HG03066 (cell line): ENCODE results near the gene UPK3BL2.
"Not testable (repeated sequence)": the region's sequence is repeated elsewhere in the genome, so short reads cannot be mapped to it uniquely, and the experiment has no call there.

ENCODE experiments used
- ATAC-seq: cut with Tn5 transposase; IDR thresholded peaks from one replicate; pipeline ENCODE4 v1.9.1; 2021; ENCODE audit warnings: low read depth; ENCODE audit not compliant: unreplicated experiment

UPK3BL2 gene

GRCh38 chr7:102532127-102532526 lies 11.4 kb downstream of the UPK3BL2 start:
- not testable (repeated sequence) for ATAC-seq

GRCh38 chr7:102531583-102531982 lies 11.9 kb downstream of the UPK3BL2 start:
- ATAC-seq = not testable (repeated sequence)

GRCh38 chr7:102527822-102528793 lies 15.4 kb downstream of the UPK3BL2 start:
- ATAC-seq = not testable (repeated sequence)

- not testable (repeated sequence) for ATAC-seq
Observed at GRCh38 chr7:102527182-102527581, 16.3 kb downstream of the UPK3BL2 start.

- ATAC-seq = not testable (repeated sequence)
Observed at GRCh38 chr7:102524803-102525202, 18.7 kb downstream of the UPK3BL2 start.

- not testable (repeated sequence) for ATAC-seq
Observed at GRCh38 chr7:102520797-102521196, 22.7 kb downstream of the UPK3BL2 start.

- peak; percentile 50 for ATAC-seq
Observed at GRCh38 chr7:102517550-102518147, 25.8 kb downstream of the UPK3BL2 start, which contains the start of gene RASA4B. TSS of gene RASA4B (minus strand) at chr7:102517777. CDS start at chr7:102517710, 67 bp downstream.

GRCh38 chr7:102516951-102517350 lies 26.5 kb downstream of the UPK3BL2 start:
- ATAC-seq = not testable (repeated sequence)

- not testable (repeated sequence) for ATAC-seq
Observed at GRCh38 chr7:102515889-102516288, 27.6 kb downstream of the UPK3BL2 start.

GRCh38 chr7:102514881-102515721 lies 28.4 kb downstream of the UPK3BL2 start:
- peak; percentile 69 for ATAC-seq

GRCh38 chr7:102512642-102513221 lies 30.8 kb downstream of the UPK3BL2 start:
- not testable (repeated sequence) for ATAC-seq

- ATAC-seq = peak; percentile 33
Observed at GRCh38 chr7:102511860-102512522, 31.5 kb downstream of the UPK3BL2 start.

- not testable (repeated sequence) for ATAC-seq
Observed at GRCh38 chr7:102510575-102510974, 32.9 kb downstream of the UPK3BL2 start.

- ATAC-seq = not testable (repeated sequence)
Observed at GRCh38 chr7:102507410-102508088, 35.9 kb downstream of the UPK3BL2 start.

- not testable (repeated sequence) for ATAC-seq
Observed at GRCh38 chr7:102505298-102506185, 38.0 kb downstream of the UPK3BL2 start.

GRCh38 chr7:102503141-102503540 lies 40.4 kb downstream of the UPK3BL2 start:
- ATAC-seq = not testable (repeated sequence)

- ATAC-seq = not testable (repeated sequence)
Observed at GRCh38 chr7:102498321-102498720, 45.2 kb downstream of the UPK3BL2 start.

- ATAC-seq = not testable (repeated sequence)
Observed at GRCh38 chr7:102497308-102497707, 46.2 kb downstream of the UPK3BL2 start.
